NCI-H510A (cell line): ENCODE measurements around the gene TGFBR1.
"Not testable (repeated sequence)": the region's sequence is repeated elsewhere in the genome, so short reads cannot be mapped to it uniquely, and the experiment has no call there.

Experiments
- DNase-seq: peaks from one replicate; lab custom pipeline; 2025; lab: John Stamatoyannopoulos, UW

The TGFBR1 gene

DNA sequence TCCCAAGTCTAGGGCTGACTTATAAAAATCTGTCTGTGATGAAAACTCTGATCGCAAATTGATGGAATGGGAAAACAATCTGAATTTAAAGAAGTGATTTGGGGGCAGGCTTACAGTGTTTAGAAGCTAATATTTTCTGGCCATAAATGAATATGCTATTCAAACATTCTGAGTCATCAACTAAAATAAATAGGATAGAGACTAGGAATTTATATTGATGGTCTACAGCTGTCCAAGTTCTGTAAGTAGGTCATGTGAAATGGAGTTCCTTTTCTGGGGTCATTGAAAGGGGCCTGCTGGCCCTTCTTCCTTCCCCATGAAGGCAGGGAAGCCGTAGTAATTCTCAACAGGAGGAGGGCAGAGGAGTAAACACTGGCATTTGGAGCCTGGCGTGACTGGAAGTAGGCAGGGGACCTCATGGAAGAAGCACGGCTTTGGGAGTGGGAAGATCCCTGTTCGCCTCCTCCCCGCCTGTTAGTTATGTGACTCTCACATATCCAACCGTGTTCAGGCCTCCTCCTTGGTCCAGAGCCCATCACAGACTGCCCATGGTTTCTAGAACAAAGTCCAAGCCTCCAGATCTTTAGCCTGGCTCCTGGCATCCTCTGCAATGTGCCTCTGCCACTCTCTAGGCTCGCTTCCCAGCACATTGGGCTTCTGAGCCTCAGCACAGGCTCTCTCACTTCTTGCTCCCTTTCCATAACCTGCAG, 85.1 kb downstream of the TGFBR1 start:
- no peak for DNase-seq

DNA sequence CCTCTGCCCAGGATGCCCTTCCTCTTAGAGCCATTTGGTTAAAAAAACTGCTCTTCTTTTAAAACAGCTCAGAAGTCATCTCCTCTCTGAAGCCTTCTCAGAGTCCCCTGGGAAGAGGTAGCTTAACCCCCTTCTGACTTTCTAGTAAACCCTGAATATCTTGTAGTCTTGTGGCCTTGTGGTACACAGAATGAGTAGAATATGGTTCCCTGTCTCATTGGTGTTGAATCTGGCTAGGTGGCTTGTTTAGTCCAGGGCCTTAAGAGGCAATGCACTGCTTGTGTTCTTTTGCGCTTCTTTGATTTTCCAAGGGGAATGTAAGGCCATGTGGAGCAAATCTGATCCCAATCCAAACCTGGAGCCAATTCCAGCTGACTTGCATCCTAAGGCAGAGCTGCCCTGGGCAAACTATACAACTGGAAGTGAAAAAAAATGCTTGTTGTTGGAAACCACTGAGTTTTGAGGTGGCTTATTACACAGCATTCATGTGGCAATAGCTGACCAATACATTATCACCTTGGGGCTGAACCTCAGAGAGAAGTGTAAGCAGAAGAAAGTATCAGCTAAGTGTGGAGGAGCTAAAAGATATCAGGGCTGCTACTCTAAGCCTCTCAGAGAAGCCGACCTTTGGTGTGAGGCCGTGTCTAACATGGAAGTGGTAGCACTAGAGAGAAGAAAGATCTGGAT, 85.8 kb downstream of the TGFBR1 start:
- DNase-seq = no peak

DNA sequence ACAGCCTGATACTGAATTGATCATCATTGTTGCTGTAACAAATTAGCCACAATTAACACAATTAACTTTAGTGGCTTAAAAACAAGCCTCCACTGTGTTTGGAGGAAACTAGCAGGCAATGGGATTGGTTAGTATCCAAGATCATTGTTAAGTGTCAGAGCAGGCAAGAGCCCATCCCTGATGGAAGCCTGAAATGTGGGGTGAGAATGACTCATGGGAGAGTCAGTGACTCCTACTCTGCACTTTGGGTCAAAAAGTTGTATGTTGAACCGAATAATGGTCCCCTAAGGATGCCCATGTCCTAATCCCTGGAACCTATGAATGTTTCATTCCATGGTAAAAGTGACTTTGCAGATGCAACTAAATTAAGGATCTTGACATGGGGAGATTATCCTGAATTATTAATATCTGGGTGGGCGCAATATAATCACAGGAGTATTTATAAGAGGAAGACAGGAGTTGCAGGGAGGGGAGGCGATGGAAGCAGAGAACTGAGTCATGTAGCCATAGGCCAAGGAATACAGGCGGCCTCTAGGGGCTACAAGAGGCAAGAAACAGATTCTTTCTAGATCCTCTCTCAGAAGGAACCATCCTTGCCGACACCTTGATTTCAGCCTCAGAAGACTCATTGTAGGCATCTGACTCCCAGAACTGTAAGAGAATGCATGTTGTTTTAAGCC, 88.0 kb downstream of the TGFBR1 start:
- DNase-seq = no peak

DNA sequence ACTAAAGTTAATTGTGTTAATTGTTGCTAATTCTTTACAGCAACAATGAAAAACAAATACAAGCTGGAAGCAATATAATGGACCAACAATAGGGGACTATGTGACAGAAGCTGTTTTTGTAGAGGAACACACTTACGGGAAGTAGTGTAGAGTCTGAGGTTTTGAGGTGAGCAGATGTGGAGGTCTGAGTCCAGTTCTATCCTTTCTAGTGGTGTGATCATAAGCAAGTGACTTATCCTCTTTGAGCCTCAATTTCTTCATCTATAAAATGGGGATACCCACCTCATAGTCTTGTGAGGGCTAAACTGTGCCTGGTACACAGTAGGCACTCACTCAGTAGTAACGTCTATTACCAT, 88.5 kb downstream of the TGFBR1 start:
- no peak for DNase-seq

DNA sequence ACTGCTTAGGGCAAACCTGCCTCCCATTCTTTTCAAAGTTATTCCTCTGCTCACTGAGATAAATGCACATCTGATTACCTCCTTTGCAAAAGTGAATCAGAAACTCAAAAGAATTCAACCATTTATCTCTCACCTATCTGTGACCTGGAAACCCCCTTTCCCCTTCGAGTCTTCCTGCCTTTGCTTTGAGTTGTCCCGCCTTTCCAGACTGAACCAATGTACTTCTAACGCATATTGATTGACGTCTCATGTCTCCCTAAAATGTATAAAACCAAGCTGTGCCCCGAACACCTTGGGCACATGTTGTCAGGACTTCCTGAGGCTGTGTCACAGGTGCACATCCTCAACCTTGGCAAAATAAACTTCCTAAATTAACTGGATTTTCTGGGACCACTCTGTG, 91.6 kb downstream of the TGFBR1 start:
- not testable (repeated sequence) for DNase-seq

DNA sequence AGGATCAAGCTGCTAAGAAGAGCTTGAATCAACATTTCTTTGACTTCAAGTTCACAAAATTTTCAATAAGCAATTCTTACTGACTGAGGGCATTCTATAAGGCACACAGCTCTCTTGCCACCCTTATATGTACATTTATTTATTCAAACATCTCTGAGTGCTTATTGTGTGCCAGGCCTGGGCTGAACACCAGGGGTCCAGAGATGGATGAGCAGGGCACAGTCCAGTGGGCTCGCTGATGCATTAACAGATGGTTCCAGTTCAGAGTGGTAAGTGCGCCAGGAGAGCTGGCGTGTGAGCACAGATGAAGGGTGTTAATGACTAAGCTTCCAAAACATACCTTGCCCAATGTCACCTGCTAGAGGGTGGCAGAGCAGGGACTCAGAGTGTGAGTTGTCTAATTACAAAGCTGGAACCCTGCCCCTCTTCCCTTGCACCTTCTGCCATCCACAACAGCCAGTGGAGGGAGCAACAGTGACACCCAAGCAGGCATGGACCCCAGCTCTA, 92.3 kb downstream of the TGFBR1 start:
- no peak for DNase-seq

DNA sequence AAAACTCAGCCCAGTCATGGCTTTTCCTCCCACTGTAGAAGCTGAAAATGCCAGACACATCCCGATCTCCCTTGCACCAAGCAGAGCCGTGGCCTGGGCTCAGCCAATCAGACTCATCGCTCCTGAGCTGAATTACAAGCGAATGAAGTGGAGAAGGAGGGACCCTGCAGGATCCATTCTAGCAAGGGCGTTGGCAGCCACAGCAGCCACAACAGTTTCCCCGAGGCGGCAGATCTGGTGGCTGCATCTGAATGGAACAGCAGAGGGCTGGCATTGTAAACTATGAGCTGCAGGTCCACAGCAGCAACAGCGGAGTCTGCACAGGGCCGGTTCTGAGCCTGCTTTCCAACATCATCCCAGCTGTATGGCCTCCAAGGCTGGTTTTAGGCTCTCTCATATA, 93.1 kb downstream of the TGFBR1 start:
- DNase-seq = no peak

DNA sequence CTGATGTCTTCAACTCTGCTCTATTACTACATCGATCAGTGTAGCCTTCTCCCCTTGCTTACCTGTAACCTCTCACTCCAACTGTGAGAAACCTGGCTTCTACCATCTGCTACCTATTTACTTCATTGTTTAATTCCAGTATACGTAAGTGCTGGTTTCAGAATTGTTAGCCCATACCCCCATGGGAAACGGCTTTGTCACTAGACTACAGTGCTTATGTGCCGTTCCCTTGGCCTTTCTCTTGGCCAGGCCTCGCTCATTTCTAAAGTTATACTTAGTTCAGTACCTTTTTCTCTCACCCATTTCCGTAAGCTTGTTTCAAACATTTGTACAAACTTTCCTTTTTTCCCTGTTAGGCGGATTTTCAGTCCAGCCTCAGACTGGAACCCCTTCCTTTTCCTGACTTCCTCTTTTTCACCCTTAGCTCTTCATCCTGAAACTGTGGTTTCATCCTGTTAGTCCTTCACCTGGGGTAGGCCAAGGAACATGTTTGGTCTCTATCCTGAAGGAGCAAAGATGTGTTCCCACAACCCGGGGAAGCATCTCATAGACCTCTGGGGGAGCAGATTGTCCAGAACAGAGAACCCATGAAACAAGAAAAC, 95.1 kb downstream of the TGFBR1 start:
- DNase-seq = no peak

DNA sequence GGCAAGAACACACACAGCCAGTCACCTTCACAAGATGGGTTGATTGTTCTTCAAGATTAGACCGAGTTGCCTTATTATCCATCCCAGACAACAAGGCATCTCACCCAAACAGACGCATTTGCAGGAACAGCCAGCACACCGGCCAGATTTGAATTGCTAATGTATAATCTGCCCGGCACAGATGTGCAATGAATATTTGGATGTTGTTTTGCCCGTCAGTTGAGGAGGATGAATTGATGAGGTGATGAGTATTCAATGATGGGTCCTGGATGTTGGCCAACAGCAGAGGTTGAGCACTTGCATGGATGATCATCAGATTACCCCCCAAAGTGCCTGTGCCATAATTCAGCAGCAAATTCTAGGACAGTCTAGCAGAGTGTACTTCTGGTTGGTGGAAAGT, 96.7 kb downstream of the TGFBR1 start:
- DNase-seq = no peak
